KG1 (cell line): ENCODE results near the gene GMPR2.

Source experiments
- DNase-seq: peaks from one replicate; lab custom pipeline; 2025; lab: John Stamatoyannopoulos, UW

GMPR2 gene

DNA sequence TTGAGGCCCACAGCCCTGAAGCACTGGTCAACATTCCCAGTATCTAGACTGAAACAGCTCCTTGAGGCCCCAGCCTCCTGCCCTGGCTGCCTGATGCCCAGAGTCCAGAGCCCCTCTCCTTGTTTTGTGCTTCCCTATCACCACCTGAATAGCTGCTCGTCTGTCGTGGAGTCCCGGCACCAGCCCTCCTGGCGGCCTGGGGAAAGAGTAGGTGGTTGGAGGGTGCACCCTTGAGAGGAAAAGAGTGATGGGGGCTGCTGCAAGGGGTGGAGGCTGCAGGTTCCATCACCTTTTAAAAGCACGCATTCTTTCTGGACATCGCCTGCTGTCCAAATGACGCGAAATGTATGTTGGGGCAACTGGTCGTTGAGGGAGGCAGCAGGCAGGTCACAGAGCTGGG lies 35.5 kb downstream of the GMPR2 start:
- no peak for DNase-seq

DNA sequence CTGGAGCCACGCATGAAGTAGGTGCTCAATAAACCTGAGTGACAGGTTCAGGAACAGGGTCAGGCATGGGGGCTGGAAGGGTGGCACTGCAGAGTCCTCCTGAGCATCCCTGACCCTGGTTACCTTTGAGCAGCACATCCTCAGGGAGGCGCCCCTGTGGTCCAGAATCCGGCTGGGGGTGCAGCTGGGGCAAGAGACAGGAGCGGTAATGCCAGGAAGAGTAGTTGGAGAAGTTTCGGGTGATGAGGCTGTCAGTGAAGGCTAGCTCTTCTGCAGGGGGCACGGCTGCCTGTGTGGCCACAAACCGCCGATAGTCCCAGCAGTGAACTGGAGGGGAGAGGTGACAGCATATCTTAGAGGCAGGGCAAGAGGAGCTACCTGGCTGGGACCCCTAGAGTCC lies 36.6 kb downstream of the GMPR2 start:
- DNase-seq = no peak

DNA sequence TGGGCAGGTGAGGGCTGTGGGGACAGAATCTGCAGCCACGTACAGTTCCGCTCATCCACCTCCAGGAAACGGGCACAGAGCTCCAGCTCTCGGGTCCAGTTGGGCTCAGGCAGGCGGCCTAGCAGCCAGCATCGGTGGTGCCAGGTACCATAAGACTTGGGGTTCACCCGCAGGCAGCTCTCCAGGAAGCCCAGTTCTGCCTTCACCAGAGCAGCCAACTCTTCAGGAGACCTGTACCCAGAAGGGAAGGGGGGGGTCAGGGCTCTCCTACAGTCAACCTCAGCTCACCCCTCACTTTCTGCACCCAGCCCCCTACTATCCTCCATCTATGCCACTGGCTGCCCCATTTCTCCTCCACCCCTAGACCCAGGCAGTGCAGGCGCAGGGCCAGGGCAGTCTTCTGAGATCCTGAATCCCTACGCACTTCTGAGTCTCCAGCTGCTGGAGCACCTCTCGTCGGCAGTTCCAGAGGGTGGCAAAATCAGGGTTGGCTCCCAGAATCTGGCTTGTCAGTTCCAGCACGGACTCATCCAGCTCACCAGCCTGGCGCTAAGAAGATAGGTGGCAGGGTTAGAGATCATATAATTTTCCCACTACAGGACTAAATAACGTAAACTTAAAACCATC lies 37.3 kb downstream of the GMPR2 start:
- no peak for DNase-seq

DNA sequence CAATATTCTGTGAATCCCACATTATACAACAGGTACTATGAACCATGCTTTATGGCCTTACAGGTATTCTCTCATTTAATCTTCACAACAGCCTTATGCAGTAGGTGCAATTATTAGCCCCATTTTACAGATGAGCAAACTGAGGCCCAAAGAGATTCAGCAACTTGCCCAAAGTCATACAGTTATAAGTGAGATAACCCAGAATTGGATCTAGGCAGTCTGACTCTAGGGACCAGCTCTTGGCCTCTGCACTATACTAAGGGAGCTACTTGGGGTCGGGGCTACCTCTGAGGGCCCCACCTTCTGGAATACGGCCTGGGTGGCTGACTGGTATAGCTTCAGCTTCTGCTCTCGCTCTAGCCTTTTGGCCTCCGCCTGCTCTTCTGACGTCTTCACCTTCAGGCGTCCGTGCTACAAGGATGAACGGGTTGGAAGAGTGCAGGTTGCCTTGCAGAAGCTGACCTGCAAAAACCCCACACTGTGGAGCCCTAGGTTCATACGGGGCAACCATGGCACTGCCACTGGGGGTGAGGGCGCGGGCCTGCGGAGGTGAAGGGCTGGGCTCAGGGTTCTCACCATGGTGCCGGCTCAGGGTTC lies 37.9 kb downstream of the GMPR2 start:
- DNase-seq = no peak

DNA sequence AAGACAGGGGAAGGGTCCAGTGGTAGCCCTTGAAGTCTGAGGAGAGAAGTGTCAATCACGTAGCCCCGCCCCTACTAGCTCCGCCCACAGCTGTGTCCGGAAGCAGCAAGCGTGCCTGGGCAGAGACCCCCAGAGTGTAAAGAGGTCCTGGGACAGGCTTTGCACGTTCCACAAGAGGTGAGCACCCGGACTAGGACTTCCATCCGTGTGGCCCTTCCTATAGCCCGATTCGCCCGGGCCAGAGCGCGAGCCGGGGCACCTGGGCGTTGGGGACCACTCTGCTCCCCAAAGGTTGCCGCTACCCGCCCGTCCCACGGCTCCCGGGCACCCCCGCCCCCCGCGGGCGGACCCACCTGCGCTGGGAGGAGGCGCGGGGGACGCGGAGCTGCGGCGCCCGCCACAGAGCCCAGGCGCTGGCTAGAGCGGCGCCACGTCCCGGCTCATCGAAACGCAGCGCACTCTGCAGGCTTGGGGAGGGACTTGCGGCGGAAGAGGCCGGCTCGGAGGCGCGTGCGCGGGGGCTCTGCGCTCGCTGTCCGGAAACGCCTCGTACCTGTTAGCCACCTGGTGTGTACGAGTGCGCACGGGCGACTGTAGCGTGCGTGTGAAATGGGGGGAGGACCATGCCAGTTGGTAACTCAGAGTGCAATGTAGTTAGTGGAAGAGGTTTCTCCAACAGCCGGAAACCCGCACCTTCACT lies 38.6 kb downstream of the GMPR2 start, which contains the start of gene RABGGTA:
TSS of gene RABGGTA (minus strand) at position 464 of the 700 bp plus-strand sequence. CDS start 482 bp downstream, outside the sequence.
- DNase-seq = peak; percentile 63

DNA sequence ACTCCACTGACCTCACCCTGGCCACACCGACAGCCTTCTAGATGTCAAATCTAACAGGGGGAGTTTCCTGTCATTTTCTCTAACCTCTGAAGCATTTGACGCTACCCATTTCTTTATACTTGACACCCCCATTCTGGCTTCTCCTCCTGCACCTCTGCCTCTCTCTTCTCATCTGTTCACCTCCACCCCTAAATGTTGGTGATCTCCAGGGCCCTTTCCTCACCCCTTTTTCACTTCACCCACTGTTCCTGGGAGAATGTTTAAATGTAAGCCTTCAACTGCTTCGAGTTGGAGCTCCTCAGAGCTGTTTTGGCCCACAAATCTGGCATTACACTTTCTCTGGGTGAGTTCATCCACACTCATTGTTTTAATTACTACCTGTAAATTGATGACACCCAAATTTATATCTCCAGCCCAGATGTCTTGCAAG lies 39.1 kb downstream of the GMPR2 start:
- DNase-seq = no peak

DNA sequence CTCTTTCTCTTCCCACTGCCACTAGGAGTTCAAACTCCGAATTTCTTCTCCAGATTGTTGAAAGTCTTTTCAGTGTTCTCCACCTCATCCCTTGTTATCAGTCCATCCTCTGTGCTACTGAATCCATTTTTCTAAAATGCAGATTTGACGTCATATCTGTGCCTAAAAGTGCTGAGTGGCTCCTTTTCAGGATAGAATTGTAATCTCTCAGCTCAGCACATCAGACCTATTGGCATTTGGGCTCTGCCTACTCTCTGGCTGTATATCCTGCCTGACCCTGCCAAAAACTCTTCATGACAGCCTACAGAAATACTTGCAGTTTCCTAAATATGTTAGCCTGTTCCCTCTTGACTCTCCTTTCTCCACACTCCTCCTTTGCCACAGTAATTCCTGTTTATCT lies 39.7 kb downstream of the GMPR2 start:
- DNase-seq = no peak

DNA sequence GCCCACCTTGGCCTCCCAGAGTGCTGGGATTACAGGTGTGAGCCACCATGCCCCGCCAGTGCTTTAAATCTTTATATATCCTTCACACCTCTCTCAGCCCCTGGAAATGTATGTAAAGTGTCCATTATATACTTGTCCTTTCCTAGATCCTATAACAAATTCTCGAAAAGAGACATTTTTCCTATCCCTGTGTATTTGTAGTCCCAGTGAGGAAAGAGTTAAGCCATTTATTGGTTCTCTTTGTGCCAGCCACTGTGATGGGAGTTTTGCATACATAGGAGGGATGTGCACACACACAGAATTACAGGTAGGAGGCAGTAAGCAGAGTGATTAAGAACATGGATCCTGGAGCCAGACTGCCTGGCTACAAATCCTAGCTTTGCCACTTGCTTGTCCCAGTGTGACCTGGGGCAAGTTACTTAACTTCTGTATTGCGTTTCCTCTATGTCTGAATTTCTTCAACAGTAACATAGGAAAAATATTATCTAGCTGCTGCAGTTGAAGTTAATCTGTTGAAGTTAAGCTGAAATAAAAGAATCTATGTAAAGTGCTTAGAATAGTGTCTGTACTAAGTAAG lies 40.8 kb downstream of the GMPR2 start:
- DNase-seq = no peak

DNA sequence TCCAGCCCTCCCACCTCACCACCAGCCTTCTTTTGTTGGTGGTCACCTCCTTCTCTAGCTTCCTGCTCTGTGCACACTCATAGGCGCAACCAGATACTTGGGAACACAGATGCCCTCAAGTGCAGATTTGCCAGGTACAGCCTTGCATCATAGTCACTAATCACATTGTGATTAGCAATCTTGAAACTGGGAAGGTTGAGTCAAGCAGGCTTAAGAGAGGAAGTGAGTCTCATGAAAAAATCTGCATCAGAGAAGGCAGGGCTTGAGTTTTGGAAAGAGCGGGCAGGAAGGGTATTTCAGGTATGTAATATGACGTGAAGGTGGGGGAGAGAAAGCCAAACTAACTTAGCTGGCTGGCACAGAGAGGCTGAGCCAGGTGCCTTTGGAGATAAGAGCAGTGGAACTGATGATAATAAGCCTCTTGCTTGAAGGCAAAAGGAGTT lies 41.4 kb downstream of the GMPR2 start:
- no peak for DNase-seq

DNA sequence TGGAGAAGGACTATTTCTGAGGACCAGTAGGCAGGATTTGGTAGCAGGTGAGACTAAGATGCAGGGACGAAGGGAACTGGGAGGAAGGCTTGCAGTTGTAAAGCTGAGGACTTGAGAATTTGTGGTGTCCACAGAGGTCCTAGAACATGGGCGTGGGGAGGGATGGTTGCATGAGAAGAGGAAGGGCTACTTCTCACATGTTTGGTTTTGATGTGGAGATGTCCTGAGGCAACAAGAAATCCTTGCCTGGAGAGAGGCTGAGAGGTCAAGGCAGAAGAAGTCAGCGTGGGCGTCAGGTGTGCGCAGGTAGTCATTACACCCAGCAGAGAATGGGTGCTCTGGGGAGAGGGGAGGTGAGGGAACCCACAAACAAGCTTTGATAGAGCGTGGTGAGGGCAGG lies 44.3 kb downstream of the GMPR2 start:
- DNase-seq = no peak

DNA sequence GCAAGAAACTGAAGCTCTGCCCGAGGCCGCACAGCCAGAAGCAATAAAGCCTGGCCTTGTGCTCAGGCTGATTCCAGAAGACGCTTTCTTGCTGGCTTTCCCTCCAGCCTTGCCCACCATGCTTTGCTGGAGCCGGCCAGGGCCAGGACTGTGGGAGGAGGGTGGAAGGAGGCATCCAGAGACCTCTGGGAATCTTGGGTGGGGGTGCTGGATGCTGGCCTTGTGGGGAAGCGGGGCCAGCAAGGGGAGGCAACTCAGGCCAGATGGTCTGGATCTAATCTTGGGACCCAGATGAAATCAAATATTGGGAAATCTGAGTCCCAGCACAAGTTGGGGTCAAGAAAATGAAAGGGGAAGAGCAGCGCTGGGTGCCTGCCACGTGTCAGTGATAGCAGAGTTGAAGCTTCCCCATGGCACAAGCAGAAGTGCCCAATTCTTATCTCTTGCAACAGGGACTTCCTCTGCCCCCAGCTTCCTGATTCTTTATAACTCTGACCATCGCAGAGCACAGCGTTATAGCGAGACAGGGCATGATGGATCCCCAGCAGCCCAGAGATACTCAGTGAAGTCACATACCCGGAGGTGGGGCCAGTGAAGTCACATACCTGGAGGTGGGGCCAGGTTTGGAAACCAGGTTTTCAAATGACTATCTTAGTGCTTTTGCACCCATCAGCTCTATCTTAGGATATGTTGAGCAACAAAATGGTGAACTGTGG lies 45.0 kb downstream of the GMPR2 start:
- DNase-seq = peak; percentile 29

DNA sequence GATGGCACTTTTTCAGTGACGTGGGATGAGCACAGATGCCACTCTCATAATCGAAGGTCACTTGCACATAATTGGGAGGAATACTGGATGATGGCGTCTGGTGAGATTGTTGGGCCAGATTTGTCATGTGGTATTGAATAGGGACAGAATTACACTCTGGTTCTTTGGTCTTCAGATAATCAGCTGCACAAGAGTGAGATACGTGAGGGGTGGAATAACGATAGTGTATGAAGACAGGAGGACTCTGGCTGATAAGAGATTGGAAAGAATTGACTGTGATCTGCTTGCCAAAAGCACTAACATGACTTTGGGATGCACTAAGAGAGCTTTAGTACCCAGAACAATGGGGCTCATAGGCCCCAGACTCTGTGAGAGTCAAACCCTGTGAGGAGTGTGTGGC lies 45.7 kb downstream of the GMPR2 start:
- DNase-seq = no peak

DNA sequence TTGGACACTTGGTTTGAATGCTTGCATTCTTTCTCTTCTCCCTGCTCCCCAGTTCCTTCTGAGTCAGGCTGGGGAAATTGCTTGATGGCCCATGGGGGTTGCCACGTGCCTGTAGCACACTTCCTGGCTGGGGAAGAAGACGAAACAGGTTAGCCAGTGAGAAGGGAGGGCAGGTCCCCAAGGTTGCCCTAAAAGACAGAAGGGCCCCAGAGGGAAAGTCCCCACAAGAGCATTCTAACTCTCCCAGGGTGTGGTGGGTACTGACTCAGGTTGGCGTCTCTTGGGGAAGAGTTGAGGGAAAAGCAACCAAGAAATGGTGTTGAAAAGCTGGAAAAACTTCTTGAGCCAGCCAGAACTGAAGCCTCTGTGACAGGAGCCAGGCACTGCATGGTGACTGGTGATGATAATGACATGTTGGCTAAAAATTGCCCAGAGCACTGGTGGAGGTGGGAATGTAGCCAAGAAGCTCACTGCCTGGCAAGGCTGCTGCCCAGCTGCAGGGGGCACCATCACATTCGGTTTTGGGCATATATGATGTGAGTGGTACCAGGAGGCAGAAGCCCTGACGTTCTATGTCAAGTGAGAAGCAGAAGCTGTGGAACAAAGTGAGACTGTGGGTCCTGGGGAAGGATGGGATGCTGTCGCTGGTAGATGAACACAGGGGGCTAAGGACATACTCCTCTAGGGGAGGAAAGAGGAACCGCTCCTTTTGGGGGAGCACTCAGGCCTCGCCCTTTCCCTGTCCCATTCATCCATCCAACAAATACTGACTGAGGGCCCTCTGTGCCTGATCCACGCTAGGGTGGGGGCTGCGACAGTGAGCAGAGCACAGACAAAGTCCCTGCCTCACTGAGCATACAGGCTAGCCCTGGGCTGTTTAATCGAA lies 46.8 kb downstream of the GMPR2 start:
- DNase-seq = no peak

DNA sequence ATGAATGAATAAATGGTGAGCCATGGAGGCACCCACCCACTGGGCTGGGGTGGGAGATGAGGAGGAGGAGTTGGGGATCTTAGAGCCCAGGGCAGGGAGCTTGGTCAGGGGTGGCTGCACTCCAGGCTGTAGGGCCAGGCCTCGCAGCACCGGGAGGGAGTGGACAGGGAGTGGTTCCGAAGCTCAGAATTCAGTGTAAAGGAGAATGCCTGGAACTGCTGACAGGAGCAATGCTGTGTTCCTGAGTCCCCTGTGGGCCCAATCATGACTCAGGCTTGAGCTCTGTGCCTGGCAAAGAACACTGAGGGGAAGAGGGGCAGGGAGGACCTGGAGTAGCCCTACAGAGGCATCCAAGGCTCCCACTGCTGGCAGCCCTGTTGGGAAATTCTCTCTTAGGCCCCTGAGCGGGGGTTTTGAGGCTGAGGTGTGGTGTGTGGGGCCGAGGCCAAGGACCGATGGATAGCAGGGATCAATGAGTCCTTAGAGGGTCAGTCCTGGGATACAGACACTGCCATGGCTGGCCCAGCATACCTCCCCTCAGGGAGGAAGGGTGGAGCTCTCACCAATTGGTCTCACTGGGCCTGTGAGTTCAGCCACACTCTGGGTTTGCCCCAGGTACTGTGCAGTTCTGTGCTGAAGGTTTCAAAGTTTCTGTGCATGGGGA lies 48.2 kb downstream of the GMPR2 start:
- no peak for DNase-seq

DNA sequence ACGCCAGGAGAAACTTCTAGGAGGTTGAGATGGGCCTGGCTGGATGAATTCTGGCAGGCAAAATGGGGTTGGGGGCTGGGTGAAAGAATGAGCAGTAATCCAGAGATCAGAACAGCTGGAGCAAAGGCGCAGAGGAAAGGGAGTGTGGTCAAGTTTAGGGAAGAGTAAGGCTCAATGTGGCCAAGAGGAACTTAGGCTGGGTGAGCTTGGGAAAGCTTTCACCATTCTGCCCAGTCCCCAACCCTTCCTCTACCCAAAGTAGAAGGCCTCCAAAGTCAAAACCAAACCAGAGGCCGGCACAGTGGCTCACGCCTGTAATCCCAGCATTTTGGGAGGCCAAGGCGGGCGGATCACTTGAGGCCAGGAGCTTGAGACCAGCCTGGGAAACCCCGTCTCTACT lies 48.9 kb downstream of the GMPR2 start:
- no peak for DNase-seq

DNA sequence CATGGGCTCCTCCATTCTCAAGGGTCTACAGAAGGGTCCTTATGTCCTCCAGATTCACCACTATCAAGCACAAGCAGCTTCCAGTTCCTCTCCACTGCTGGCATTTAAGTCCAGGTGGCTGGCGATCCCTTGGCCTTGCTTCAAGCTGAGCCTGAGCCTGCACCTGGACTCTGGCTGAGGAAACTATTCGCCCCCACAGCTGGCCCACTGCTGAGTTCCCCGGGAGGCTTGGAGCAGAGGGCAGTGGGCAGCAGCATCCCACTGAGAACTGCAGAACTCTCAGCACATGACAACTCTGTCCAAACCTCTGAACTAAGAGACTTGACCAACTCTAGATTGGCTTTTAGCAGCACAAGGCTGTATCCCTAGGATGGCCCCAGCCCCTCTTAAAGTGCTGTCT lies 50.0 kb downstream of the GMPR2 start:
- no peak for DNase-seq

DNA sequence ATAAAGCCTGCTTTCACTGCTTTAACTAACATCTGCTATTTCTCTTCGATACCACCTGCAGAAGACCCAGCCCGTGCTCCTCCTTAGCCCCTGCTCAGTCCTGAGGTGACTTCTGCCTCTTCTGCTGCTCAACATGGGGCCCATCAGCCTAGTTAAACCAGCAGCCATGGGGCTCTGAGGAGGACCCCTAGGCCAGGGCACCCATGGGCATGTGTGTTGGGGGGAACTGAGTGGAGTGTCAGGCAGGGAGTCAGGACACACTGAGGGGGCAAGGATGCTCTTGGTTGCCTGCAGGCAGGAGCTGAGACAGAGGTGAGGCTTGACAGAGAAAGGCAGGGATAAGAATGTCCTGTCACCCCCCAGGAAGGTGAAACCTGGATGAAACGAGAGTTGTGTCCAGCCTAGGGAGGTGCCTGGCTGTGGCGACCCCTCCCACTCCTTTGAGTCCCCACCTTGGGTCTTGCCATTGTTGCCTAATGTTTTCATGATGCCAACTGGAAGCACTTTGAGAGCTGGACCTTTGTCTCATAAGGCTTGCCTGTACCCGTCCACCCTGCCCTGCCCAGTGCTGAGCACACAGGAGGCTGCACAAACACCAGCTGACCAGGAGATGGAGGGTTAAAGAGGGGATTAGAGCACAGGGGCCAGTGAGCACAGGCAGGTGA lies 51.2 kb downstream of the GMPR2 start:
- no peak for DNase-seq

DNA sequence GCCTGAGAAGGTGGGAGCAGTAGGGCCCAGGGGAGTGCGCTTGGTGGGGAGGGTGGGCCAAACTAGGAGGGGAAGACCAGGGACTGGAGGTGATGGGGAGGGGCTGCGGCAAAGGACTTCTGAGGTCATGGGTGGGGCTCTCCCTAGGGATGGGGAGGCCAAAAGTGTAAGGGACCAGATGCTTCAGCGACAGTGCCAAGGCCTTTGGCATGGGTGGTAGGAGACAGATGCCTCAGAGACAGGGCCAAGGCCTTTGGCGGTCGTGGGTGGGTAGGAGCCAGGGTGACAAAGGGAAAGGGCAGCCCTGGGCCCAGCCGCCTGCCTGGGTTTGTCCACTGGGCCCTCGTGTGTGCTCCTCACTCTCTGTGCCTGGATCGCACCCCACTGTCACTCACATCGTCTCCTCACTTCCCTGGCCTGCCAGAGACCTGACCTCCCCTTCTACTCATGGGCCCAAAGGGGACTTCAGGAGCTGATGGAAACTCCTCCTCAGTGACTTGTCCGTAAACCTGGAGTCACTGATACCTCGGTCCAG lies 51.8 kb downstream of the GMPR2 start:
- no peak for DNase-seq

DNA sequence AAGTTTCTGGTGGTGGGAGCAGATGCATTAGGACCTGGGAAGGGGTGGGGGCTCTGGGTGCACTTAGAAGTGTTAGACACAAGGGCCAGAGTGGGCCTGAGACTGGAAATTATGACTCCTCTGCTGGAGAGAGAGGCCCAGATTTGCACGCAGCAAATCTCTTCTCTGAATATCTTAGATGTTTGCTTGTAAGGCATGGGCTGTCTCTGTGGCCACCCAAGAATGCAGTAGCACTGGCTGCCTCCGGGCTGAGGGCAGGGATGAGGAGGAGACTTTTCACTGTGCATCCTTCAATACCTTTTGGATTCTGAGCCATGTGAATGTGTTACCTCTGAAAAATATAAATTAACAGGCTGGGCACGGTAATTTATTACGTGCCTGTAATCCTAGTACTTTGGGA lies 52.6 kb downstream of the GMPR2 start:
- no peak for DNase-seq

DNA sequence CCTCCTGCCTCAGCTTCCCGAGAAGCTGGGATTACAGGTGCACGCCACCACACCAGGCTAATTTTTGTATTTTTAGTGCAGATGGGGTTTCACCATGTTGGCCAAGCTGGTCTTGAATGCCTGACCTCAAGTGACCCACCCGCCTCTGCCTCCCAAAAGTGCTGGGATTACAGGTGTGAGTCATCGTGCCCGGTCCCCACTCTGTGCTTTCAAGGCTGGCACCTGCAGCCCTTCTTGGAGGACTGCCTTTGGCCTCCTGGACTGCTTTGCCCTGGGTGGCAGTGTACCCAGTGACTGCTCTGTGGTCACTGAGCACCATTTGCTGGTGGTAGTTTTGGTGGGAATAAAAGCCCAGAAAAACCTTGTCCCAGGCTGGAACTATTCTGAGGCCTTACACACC lies 54.3 kb downstream of the GMPR2 start:
- DNase-seq = no peak
